Activated CD4-positive, alpha-beta T cell treated with anti-CD3 and anti-CD28 coated beads, Interleukin-2, amount 50 U/mL, for 4 hours (primary cell): ENCODE measurements around the gene CCDC154.
"Not testable (repeated sequence)": the region's sequence is repeated elsewhere in the genome, so short reads cannot be mapped to it uniquely, and the experiment has no call there.

Experiments
- DNase-seq, 2 experiments: peaks; one replicate each; pipeline ENCODE4 v3.0.0-alpha.2; 2020

The CCDC154 gene

GRCh38 chr16:1455190-1456171 lies 11.1 kb upstream of the CCDC154 start:
- DNase-seq, result no peak

DNA sequence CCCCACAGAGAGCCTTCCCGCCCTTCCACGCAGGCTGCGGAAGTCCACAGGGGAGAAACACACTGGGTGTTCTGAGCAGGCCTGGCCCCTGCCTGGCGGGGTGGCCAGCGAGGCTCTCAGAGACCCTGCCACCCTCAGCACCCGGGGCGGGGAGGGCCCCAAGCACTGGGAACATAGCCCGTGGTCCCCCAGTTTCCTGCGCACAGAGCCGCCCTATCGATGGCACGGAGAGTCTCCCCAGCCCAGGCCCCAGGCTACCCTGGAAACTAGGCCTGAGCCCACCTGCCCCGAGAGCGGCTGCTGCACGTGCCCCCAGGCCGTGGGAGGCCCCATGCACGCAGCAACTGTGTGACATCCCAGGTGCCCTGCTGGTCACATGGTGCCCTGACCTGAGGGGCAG lies 10.2 kb upstream of the CCDC154 start:
- DNase-seq, result no peak

GRCh38 chr16:1453316-1453715 lies 9.0 kb upstream of the CCDC154 start:
- DNase-seq, result no peak

DNA sequence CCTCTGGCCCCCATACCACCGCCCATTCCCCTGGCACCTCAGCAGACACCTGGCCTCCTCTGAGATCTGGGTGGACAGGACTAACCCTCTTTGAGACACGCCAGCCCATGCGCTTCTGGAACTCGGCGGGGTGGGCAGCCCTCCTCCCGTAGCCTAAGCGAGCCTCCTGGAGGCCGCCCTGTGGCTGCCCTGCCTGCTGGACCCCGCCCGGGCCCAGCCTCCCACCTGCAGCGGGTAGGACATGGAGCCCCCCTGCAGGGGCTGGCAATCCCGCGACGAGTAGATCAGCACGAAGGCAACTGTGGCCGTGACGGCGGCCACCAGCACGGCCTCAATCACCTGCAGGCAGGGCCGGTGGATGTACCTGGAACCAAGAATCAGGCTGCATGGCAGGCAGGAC lies 8.2 kb upstream of the CCDC154 start:
- DNase-seq, result no peak

DNA sequence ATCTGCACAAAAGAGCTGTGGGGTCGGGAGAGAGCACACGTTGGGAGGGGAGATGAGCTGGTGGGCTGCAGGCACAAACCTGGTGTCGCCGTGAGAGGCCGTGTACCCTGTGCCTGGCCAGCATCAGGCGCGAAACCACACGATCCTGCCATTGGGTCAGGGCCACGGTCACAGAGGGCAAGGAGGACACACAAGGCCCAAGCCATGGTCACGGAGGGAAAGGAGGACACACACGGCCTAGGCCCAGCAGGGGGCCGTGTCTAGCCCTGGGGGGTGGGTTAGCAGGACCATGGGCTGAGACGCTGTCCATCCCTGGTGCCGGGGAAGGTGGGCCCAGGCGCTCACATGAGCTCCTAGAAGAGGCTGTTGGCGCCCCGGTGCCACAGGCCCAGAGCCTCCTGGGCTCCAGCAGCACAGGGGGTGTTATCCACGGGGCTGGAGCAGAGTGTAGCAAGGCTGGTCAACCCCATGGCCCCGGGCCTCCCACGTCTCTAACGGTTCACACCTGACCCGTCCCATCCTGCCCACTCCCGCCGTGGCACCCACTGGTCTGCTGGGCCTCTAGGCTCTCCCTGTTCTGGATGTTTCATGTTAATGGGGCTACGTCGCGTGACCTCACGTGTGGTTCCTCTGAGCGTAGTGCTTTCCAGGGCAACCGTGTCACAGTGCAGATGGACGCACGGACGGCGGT lies 7.5 kb upstream of the CCDC154 start:
- DNase-seq, result no peak

GRCh38 chr16:1450841-1451240 lies 6.5 kb upstream of the CCDC154 start:
- DNase-seq, result no peak

DNA sequence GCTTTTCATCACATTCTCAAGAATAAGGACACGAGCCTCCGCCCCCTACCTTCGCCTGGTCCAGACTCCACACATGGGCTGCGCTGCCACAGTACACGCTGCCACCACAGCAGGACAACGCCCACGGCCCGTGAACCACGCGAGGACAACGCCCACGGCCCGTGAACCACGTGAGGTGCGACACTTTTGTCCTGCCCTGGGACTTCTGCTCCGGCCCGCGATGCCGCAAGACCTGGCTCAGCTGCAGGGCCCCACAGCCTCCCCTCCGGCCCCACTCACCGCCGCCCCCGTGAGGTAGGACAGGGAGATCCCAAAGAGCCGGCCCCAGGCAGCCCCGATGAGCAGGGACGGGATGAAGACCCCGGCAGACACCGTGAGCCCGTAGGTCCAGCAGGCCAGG lies 5.9 kb upstream of the CCDC154 start:
- DNase-seq, result no peak

DNA sequence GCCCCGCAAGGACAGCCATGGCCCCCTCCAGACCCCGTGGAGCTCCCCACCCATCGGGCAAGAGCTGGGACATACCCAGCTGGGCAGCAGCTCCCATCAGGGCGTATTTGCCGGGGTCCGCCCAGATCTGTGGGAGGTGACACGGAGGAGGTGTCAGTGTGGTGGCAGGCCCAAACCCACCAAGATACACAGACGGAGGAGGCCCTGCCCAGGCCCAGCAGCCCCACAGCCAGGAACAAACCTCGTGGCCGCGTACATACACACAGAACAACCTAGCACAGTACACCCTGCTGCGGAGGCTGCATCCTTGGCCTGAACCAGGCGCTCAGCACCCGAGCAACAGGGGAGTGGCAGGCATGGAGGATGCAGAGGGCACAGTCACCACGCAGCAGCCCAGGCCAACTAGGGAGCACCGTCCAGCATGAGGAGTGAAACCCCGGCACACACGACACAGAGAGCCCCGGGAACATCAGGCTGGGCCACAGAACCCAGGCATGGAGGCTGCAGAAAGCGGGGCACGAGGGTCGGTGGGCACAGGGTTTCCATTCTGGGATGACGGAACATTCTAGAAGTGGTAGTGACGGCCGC lies 4.9 kb upstream of the CCDC154 start:
- no peak for DNase-seq

- no peak for DNase-seq
Measured at GRCh38 chr16:1448536-1449116, 4.3 kb upstream of the CCDC154 start.

DNA sequence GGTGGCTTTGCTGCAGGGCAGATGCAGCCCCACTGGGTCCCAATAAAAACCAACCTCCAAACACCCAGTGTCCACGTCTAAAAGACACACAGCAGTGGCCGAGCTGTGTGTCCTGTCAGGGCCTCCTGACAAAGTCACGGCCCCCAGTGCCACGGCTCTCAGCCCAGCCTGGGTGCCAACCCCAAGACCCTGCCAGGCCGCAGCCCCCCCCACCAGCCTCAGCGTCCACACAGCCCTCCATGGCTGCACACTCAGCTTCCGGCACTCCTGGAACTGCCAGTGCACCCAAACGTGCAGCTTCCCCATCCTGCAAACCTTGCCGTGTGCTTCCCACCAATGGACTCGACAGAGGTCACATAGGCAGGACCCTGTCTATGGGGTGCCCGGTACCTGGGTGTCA lies 3.6 kb upstream of the CCDC154 start:
- no peak for DNase-seq

DNA sequence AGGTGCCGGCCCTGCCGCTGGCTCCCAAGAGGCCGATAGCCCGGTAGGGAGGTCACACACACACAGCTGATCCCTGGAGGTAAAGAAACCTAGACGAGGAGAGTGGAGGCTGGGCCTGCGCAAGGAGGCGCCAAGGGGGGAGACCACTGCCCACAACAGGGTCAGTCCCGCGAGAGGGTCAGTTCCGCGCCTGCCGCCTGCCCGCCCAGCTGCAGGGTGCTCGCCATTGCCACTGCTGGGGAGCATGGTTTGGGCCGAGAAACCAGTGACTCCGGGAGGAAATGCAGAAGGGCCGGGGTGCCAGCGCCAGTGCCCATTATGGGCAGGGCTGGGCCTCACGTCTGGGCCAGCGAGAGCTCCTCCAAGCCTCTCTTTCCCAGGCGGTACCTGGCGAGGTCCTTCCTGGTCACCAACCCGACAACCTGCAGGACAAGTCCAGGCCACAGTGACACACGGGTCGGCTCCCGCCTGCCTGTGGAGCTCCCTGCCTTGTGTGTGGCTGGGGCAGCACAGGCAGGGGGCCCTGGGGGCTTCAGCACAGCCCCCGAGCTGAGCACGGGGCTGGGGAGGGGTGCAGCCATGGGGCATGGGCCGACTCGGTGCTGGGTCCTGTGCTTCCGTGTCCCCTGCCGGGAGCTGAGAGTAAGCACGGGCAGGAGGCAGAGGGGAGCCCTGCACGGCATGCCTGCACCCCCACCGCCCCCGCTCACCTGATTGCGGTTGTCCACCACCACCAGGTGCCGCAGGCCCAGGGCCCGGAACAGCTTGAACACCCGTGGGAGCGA lies 2.1 kb upstream of the CCDC154 start:
- DNase-seq, result no peak

DNA sequence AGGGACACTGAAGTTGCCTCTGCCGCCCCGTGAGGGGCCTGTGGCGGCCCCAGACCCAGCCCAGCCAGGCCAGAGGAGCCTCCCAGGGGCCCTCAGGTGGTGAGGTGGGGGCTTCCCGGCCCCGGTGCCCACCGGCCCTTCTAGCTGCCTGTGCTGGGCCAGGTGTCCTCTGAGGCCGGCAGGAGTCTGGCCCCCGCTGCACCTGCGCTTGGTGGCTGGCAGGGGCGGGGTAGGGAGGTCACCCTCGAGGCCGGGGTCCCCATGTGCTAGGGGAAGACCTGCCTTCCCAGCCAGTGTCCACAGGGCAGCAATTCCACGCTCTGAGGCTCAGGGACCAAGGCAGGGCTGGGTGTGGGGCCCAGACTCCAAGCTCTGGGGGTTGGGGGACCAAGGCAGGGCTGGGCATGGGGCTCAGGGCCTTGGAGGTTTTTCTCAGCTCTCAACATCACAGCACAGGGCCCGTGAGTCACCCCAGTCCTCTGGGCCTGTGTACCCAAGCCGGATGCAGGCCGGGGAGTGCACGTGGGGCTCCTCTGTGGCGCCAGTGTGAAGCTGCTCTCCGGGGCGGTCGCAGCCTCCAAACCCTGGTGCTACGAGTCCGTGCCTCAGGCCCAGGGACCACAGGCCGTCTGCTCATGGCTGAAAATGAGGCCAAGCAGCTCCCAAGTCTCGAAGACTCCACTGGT lies 1.3 kb upstream of the CCDC154 start:
- DNase-seq, result no peak

- DNase-seq, result no peak
Measured at GRCh38 chr16:1444730-1445517, 568 bp upstream of the CCDC154 start.

DNA sequence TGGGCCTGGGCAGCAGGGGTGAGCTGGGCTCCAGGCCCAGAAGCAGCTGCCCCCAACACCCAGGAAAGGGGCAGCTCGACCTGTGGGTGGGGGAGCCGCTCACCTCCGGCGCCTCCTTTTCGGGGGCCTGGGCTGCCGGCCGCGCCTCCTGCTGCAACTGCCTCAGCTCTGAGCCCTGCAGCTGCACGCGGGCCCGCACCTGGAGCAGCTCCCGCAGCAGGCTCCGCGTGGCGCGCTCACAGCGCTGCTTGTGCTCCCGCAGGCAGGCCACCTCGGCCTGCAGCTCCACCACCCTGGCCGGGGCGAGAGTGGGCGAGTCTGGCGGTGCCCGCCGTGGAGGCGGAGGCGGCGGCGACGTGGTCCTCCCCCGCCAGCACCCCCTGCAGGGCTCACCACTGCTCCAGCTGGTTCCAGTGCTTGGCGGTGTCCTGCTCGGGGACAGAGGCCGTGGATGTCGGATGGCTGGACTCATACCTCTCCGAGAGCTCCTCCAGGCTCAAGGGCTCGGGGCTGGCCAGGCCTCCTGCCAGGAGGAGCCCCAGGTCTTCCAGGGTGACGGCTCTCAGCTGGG lies 868 bp downstream of the CCDC154 start:
- no peak for DNase-seq

- DNase-seq, result no peak
Measured at GRCh38 chr16:1442697-1443096, 1.7 kb downstream of the CCDC154 start.

DNA sequence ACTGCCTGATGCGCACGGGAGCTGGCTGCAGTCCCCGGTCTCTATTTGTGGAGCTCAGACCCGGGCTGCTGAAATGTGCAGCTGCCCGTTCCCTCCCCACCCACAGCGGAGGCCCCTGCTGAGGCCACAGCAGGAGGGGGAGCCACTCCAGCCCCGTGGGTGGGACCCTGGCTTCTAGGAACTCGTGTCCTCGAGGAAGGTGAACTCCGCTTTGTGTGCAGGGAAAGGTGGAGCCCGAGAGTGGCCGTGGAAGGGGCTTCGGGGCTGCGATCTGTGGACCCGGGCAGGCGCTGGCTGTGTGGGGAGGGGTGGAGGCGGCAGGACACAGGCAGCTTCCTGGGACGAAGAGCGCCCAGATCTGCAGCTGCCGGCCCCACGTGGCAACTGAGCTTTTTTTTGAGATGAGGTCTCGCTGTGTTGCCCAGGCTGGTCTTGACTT lies 2.9 kb downstream of the CCDC154 start:
- DNase-seq, result no peak

DNA sequence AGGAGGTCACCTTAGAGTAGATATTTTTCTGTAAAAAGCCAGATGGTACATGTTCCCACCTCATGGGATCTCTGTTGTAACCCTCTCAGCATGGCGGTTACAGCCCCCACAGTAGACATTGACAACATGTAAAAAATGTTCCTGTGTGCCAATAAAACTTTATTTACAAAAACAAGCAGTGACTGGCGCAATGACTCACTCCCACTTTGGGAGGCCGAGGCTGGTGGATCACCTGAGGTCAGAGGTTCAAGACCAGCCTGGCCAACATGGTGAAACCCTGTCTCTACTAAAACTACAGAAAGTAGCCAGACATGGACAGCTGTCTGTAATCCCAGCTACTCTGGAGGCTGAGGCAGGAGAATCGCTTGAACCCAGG lies 4.7 kb downstream of the CCDC154 start:
- not testable (repeated sequence) for DNase-seq

DNA sequence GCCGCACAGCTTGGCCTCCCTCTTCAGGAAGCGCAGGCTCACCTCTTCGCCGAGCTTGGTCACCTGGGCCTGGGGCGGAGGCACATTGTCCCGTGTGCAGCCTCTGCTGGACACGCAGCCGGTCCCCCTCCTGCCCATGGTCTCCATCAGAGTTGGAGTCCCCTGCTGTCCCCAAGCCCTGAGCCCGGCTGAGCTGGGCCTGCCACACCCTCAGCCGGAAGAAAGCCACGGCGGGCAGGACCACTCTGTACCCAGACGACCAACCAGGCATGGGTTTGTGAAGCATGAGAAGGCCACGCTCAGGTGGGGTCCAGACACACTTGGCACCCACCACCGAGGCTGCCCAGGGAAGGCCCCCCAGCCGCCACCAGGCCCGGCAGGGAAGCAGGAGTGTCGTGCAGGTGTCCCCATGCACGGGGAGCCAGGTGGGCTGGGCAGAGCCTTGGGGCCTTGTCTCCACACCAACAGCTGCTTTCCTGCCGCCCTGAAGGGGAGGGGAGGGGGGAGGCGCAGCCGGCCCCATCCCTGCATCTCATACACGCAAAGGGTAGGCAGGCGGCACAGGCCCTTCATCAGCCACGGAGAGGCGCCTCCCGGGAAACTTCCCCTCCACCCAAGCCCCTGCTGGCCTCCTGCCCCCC lies 5.2 kb downstream of the CCDC154 start:
- DNase-seq, result no peak

DNA sequence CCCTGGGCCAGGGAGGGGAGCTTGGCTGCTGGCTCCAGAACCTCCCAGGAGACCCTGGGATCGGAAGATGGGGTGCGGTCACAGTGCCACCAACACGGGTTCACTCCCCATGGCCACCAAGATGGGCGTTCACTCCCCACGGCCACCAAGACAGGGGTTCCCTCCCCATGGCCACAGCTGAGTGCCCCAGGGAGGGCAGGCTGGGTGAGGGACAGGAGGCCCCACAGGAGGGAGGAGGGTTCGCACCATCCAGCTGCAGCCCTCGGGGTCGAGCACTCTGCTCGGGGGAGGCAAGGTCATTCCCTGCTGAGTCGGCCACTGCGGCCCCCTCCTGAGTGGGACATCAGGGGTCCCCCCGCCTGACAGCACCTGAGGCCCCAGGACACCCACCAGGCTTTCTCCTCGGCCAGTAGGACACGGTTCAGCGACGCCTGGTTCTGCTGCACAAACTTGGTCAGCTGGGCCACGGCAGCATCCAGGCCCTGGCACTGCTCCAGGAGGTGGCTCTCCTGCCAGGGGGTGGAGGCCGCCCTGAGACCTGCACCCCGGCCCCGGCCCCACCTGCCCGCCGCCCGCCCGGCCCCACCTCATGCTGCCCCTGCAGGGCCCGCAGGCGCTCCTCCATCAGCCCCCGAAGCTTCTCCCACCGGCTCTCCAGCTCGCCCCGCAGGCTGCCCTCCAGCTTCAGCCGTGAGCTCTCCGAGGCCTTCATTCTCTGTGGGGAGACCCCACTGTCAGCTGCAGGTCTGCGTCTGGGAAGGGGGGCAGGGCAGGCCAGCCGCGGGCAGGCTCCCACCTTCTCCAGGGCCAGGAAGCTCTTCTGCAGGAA lies 5.9 kb downstream of the CCDC154 start:
- DNase-seq, result no peak
